ENCODE data around the gene TINAGL1. TPM values are rescaled to one million over a fixed set of nuclear protein-coding genes. Genes with fewer than 3 reads are reported as not detected.
"Not testable (repeated sequence)": the region's sequence is repeated elsewhere in the genome, so short reads cannot be mapped to it uniquely, and the experiment has no call there.

Gene TINAGL1
- total RNA-seq, 1 experiment from 2014 or later = 430 TPM

- BruUV-seq (replicated peaks) = TSS peak; percentile 46
- intact Hi-C loops (cut with micrococcal nuclease; ENCODE audit: unreplicated experiment) = no loop called here
- peaks cover 42% of the 10 kb centered on the region for H3K36me3 Mint-ChIP-seq (ENCODE audit: insufficient read depth, unreplicated experiment)
- H3K4me1 Mint-ChIP-seq (ENCODE audit: low read depth, unreplicated experiment) = peaks cover 27% of the 10 kb centered on the region
- no peak for TF ChIP-seq CTCF (IDR thresholded peaks at IDR 0.05; ENCODE audit: unreplicated experiment)
- H3K27me3 Mint-ChIP-seq (ENCODE audit: unreplicated experiment) = no peaks in the 10 kb centered on the region
- no peaks in the 10 kb centered on the region for H3K9me3 Mint-ChIP-seq (ENCODE audit: low read depth, unreplicated experiment)
- H3K27ac Mint-ChIP-seq (ENCODE audit: unreplicated experiment) = no peak overlapping the region
- DNase-seq = no peak
- H3K4me3 Mint-ChIP-seq (ENCODE audit: low read depth, unreplicated experiment) = no peak overlapping the region
- CTCF ChIA-PET = no interaction called here
Observed at GRCh38 chr1:31586376-31587327, 10.3 kb downstream of the TINAGL1 start.

GRCh38 chr1:31587328-31587699 lies 11.0 kb downstream of the TINAGL1 start:
- CTCF ChIA-PET = interaction anchor here (1.2 kb wide), 1 partner anchor 31 kb away, joined by 5 read pairs; no protein-coding TSS in a partner anchor
- peaks cover 34% of the 10 kb centered on the region for H3K4me1 Mint-ChIP-seq (ENCODE audit: low read depth, unreplicated experiment)
- BruUV-seq (replicated peaks); H3K27me3 Mint-ChIP-seq (ENCODE audit: unreplicated experiment); DNase-seq; H3K4me3 Mint-ChIP-seq (ENCODE audit: low read depth, unreplicated experiment); H3K9me3 Mint-ChIP-seq (ENCODE audit: low read depth, unreplicated experiment); intact Hi-C loops (cut with micrococcal nuclease; ENCODE audit: unreplicated experiment): not testable (repeated sequence)
- peak overlapping the region; percentile 56 for H3K27ac Mint-ChIP-seq (ENCODE audit: unreplicated experiment)
- peaks cover 49% of the 10 kb centered on the region for H3K36me3 Mint-ChIP-seq (ENCODE audit: insufficient read depth, unreplicated experiment)

- no peaks in the 10 kb centered on the region for H3K9me3 Mint-ChIP-seq (ENCODE audit: low read depth, unreplicated experiment)
- intact Hi-C loops (cut with micrococcal nuclease; ENCODE audit: unreplicated experiment) = no loop called here
Observed at GRCh38 chr1:31587720-31588423, 11.6 kb downstream of the TINAGL1 start.

GRCh38 chr1:31588751-31589515 lies 12.6 kb downstream of the TINAGL1 start:
- H3K27me3 Mint-ChIP-seq (ENCODE audit: unreplicated experiment) = no peaks in the 10 kb centered on the region
- CTCF ChIA-PET = interaction anchor here (0.7 kb wide), 1 partner anchor 405 kb away, joined by 3 read pairs; no protein-coding TSS in a partner anchor
- peak overlapping the region; percentile 48 for H3K4me3 Mint-ChIP-seq (ENCODE audit: low read depth, unreplicated experiment)
- peaks cover 37% of the 10 kb centered on the region for H3K4me1 Mint-ChIP-seq (ENCODE audit: low read depth, unreplicated experiment)
- BruUV-seq (replicated peaks) = no TSS peak
- H3K9me3 Mint-ChIP-seq (ENCODE audit: low read depth, unreplicated experiment) = no peaks in the 10 kb centered on the region
- DNase-seq = peak; percentile 70
- peaks cover 50% of the 10 kb centered on the region for H3K36me3 Mint-ChIP-seq (ENCODE audit: insufficient read depth, unreplicated experiment)
- no peak for TF ChIP-seq CTCF (IDR thresholded peaks at IDR 0.05; ENCODE audit: unreplicated experiment)
- peak overlapping the region; percentile 79 for H3K27ac Mint-ChIP-seq (ENCODE audit: unreplicated experiment)
- intact Hi-C loops (cut with micrococcal nuclease; ENCODE audit: unreplicated experiment) = no loop called here

More at GRCh38 chr1:31587720-31588423, 11.6 kb downstream of the TINAGL1 start:
- BruUV-seq (replicated peaks) = no TSS peak
- CTCF ChIA-PET = interaction anchor here (1.2 kb wide), 1 partner anchor 30 kb away, joined by 5 read pairs; no protein-coding TSS in a partner anchor
- Mint-ChIP-seq H3K27me3 (ENCODE audit: unreplicated experiment) (no peaks in the 10 kb centered on the region), H3K36me3 (ENCODE audit: insufficient read depth, unreplicated experiment) (peaks cover 50% of the 10 kb centered on the region), H3K27ac (ENCODE audit: unreplicated experiment) (peak overlapping the region; percentile 56), H3K4me1 (ENCODE audit: low read depth, unreplicated experiment) (peaks cover 37% of the 10 kb centered on the region), H3K4me3 (ENCODE audit: low read depth, unreplicated experiment) (peak overlapping the region; percentile 19)
- DNase-seq = peak; percentile 83
- TF ChIP-seq CTCF (IDR thresholded peaks at IDR 0.05; ENCODE audit: unreplicated experiment) = peak; percentile 76

Data from Calu3 (cell line).